Measurements from ENCODE around the gene PFDN2.

Gene PFDN2

DNA sequence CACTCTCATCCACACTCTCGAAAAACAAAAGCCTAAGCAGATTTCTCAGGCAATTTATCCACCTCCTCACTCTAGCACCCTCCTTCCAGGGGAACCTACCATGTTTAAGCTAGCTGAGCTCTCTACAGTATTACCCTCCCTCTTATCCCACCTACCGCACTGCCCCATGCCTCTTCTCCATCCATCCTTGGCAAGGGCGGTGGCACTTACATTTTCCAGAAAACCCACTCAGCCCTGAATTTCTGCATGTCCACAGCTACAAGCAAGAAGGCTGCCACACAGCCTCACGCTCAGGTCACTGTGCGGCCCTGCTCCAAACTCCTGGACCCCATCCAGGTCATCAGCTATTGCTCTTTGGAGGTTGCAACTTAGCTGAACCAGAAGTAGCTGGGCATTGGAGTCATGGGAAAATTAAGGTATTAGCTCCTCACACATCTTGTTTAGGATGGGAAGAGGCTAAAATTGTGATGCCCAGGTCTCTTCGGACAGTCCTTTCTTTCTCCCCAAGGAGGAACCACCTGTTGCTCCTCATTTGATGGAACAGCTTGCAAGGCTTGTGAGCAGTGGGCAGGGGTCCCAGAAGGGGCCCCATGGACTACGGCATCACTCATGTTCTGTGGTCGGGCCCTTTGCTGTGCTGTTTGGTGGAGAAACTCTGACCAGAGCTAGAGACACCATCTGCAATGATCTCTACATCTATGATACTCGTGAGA, 18.6 kb downstream of the PFDN2 start:
- no peak for DNase-seq

DNA sequence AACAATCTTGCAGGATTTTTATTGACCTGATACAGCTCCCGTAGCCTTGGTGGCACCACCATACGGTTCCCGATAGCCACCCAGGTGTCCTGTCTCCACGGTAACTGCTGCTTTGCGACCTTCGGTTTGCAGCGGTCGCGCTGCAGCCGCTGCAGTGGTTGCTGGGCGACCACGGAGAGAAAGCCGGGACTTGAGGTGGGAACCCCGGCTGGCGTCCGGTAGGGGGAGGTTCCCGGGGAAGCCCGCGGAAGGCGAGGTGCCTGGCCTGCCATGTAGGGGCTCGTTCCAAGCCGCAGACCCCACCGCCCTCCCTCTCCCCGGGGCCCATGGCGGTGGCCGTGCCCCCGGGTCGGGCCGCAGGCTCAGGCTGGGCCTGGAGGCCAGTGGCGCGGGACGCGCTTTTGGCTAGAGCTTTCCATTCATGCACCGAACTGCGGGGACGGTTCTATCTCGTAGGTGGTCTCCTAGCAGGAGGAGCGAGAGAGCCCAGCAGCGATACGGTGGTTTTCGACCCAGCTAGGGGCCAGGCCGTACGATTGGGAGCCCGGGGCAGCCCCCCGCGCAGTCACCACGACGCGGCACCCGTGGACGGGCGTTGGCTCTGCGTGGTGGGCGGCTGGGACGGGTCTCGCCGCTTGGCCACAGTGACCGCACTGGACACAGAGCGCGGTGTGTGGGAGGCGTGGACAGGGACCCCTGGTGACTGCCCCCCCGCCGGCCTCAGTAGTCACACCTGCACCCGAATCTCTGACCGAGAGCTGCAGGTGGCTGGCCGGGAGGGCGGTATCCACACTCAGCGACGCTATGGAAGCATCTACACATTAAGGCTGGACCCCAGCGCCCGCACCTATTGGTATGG, 19.4 kb downstream of the PFDN2 start, which contains the start of gene KLHDC9:
TSS of gene KLHDC9 (plus strand) at position 152 of the 859 bp plus-strand sequence. CDS start at position 327, 175 bp downstream.
- peak; percentile 90 for DNase-seq

DNA sequence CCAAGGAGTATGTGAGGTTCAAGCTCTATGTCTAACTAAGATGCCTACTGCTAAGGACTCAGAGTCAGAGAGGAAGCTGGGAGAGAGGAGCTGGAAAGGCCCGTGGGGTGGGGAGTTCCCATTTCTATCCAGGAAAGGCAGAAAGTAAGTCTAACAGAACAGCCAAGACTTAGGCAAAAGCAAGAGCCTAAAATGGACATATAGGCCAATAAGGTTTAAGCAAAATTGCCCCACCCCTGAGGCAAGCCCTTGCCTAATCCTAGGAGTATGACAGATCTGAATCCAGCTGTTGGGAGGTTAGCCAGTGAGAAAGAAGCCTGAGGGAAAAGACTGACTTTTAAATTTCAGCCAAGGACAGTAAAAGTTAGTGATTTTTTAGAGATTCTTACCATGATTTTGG, 21.3 kb downstream of the PFDN2 start:
- DNase-seq = no peak

DNA sequence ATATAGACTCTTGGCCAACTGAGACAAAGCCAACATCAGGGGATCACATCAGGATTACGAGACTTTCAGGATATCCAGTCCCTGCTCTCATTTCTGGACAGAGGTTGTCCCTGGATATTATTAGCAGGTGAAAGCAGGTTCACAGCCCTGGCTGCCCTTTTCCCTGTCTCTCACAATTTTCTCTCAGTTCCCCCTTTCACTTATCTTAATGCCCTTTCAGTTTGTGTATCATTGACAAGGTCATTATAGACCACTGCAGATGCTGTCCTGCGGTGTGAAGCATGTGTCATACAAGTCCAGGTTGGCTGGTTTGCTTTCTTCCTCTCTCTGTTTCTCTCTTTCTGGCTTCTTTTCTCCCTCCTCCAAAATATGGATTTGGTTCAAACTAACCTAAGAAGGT, 21.8 kb downstream of the PFDN2 start:
- DNase-seq = no peak

DNA sequence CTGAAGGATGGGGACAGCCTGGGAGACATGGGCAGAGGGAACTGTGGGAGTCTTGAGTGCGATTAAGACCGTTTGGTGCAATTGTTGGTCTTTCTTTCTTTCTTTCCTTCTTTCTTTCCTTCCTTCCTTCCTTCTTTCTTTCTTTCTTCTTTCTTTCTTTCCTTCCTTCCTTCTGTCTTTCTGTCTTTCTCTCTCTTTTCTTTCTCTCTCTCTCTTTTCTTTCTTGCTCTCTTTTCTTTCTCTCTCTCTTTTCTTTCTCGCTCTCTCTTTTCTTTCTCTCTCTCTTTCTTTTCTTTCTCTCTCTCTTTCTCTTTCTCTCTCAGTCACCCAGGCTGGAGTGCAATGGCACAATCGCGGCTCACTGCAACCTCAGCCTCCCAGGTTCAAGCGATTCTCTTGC, 22.6 kb downstream of the PFDN2 start:
- no peak for DNase-seq

DNA sequence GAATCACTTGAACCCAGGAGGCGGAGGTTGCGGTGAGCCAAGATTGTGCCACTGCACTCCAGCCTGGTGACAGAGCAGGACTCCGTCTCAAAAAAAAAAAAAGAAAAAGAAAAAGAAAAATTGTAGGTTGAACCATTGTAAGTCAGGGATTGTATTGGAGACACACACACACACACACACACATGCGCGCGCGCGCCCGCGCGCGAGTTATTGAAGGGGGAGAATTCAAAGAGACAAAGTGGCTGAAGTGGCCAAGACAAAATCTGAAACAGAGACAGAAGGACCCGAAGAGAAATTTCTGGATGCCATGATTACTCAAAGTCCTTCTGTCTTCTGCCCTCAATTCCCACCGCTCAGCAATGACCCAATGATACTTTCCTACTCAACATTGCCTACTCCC, 23.4 kb downstream of the PFDN2 start:
- no peak for DNase-seq

DNA sequence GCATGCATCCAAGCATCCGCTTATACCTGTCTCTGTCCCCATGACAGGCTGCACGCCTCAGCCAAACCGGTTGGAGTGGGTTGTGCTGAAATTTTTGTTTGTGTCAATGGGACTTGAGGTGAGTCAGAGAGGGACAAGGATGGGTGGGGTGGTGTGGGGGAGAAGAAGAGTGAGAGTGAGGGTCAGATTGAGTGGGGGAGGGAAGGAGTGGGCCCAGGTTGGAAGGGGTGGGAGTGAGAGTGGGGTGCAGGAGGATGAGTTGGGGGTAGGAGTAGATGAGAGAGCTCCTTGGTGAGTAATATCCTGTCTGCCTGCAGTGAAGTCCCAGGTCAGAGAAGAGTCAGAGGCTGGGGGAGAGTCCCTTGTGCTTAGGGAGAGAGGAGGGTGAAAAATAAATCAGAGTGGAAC, 25.2 kb downstream of the PFDN2 start:
- no peak for DNase-seq

DNA sequence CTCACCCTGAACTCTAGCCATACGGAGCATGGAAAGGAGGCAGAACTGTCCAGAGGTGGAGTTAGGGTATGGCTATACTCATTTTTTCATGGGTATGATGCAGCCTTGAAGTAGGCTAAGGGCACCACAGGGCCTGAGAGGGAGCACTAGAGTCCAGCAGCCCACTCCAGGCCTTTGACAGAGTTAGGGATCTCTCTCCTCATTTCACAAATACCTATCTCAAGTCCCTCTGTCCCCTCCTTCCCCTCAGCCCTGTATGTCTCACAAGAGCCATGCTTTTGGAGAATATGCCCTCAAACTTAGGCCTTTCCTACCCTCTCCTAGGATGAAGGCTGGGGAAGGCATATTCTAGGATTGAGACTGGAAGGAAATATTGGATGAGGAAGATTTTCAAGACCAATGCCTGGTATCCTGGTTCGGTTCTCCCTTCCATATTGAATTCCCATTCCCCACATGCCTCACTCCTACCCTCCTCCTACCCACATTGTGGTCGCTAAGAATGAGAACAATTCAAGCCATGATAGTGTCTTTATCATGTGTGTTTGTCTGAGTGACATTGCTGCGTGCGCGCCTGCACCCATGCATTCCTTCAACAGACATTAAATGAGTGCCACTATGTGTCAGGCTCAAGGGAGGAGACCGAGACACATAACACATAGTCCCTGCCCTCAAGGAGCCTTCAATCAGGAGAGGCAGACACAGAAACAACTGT, 25.9 kb downstream of the PFDN2 start:
- no peak for DNase-seq

DNA sequence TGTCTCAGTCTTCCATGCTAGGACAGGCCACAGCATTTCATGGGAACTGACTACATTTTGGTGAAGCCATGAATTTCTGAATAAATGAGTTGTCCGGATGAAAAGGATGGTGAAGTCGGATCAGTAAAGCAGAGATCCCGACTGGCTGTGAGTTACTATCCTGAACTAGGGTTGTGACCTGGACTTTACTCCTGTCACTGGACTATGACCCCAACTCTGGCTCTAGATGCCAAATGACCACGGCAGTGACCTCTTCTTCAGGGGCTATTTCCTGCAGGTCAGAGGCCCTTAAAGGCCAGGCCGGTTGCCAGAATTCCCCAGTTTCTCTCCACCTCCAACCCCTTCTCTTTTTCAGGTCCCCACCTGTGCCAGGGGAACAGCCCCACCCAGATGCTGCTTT, 26.7 kb downstream of the PFDN2 start:
- DNase-seq = no peak

DNA sequence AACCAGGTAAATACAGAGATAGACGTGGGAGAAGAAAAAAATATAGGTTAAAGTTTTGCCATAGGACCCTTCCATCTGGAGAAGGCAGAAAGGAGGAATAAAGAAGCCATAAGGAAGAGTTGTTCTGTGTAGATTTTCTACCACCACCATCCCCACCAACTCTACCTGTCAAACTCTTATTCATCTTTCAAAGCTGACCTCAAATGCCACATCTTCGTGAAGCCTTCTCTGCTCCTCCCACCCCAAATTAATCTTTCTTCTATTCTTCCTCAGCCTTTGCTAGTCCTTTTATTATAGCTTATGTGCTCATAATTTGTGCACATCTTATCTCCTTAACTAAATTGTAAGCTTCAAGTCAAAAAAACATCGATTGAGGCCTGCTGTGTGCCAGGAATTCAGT, 27.2 kb downstream of the PFDN2 start:
- DNase-seq = no peak

DNA sequence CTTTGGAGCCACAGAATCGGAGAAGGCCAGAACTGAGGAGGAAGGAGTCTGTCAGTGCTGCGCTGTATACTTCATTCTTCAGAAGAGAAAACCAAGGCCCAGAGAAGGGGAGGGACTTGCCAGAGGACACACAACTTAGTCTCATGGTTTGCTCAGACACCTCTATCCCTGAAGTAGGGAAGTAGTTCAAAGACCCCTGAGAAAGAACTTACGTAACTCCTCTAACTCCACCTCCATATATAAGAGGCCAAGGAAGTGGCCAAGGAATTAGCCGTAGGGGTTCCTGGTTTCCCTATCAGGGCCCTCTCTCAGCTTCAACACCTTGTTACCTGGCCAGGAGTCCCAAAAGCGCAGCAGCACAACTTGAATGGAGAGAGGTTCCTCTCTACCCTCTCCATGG, 27.9 kb downstream of the PFDN2 start:
- DNase-seq = no peak

DNA sequence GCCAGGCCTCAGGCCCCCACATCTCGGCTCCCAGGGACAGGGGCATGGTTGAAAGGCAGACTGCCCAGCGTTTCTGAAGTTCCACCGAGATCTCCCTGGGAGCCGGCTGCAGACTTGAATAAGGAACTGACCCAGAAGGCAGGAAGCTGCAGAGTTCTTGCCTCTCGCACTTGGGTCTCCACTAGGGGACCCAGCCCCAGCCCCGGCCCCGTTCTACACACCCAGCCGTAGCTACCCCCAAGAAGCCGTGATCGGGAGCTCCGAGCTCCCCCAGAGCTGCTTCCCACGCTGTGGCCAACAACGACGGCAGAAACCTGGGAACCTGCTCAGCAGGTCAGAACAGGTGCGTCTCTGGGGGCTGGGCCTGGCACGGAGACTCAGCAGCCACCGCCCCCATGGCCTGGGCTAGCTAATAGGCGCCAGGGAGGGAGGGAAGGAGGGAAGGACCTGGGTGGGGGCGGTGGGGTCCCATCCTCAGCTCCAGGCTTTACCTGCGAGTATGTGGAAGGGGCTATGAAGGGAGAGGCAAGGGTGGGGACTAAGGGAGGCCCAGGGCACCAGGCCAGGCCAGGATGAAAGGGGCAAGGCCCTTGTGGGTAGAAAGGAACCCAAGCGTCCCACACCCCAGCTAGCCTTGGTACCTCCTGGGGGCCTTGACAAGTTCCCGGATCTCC, 28.4 kb downstream of the PFDN2 start, which contains the start of gene NECTIN4:
TSS of gene NECTIN4 (minus strand) at position 308 of the 674 bp plus-strand sequence. CDS start at position 46, 262 bp downstream.
- DNase-seq = no peak

DNA sequence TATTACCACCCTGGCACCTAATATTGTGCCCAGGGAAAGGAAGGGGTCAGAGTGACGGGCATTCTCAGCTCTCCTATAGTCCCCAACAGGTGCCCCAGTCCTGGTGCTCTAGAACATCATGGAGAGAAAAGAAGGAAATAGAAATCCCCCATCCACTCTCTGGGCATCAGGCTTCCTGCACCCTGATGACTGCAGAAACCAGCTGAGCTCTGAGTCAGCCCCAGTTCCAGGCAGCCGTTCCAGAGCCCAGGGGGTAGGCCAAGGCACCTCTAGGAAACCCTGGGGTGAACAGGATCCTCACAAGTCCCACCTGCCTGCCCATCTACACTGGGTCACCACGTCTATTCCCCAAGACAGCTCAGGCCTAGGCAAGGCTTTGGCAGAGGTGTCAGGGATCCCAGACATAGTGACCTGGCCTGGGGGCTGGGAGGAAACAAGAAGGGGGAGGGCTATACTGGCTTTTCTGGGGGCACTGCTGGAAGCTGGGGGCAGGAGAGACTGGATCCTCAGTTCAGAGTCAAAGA, 29.2 kb downstream of the PFDN2 start:
- DNase-seq = no peak

DNA sequence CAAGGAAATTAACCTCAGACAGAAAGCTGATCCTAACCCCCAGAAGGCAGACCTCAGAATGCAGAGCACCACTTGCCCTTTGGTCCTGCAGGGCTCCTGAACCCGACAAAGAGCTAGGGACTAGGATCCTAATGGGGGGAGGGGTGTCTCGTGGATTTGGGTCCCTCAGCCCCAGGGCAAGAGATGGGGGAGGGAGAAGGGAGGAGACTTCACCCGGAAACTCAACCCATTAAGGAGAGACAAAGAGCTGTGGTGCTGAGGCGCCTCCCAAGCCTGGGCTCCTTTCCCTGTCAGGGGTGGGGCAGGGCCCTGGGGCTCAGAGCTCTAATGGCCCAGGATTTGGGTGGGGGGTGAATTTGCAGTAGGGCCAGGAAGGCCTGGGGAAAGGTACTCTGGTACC, 31.4 kb downstream of the PFDN2 start:
- no peak for DNase-seq

DNA sequence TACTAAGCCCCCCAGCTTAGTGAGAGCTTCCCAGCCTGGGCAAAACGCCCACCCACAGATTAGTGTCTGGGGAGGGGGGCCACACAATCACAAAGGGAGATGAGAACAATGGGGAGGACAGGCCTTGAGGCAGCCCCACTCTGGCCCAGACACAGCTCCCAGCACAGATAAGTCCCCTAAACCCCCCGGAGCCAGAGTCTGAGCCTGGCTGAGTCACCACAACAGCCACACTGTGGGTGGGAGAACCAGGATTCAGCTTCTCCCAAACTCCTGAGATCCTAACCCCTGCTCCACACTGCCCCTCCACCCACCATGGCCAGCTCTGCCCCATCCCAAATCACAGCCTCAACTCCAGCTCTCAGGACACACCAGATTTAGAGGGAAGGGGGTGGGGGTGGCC, 32.7 kb downstream of the PFDN2 start:
- no peak for DNase-seq

DNA sequence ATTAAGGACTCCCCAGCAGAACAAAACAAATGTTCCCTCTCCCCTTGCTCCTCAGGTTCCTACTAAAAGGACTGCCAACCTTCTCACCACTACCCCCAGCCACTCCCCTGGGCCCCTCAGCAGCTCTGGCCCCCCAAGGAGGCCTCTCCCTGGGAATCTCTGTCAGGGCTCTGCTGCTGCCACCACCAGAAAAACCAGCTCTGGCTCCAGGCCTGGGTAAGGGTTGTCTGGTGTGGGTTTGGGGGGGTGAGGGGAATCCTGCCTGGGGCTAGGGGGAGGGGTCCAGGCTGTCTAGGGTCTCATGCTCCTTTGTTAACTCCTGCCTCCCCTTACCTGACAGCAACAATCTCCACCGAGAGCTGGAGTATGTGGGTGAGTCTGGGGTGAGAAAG, 33.2 kb downstream of the PFDN2 start:
- DNase-seq = no peak

DNA sequence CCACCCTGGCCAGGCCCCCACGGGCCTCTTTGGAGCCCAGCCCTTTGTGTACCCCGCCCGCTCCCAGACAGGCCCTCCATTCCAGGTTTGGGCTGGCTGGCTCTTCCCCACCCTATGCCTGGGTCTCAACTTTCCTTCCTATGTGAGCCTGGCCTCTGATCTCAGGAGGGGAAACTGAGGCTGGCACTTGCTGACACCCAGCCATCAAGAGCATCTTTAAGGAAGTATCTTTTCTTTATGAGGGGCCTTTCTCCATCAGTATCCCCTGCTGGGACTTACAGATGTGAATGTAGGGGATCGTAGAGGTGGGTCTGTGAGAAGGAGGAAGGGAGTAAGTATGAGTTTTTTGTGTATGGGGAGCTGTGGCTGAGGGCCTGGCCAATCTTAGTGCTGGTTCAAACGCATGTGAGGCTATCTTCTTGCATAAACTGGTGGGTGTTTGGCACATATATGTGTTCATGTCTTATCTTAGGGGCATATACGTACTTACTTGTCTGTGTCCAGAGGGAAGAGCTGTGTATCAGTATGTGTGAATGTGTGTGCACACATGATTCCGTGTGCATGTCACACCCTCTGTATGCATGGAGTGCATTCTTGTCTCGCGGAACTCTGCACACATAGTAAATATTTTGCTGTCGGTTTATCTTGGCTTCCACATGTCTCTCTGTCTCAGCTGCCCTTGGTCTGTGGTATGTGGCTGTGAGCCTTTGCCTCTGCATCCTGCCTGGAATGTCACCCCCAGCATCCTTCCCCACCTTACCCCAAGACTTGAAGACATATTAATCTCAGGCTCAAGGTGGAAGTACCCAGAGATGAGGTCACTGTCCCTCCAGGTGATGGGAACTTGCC, 33.9 kb downstream of the PFDN2 start:
- DNase-seq = no peak

DNA sequence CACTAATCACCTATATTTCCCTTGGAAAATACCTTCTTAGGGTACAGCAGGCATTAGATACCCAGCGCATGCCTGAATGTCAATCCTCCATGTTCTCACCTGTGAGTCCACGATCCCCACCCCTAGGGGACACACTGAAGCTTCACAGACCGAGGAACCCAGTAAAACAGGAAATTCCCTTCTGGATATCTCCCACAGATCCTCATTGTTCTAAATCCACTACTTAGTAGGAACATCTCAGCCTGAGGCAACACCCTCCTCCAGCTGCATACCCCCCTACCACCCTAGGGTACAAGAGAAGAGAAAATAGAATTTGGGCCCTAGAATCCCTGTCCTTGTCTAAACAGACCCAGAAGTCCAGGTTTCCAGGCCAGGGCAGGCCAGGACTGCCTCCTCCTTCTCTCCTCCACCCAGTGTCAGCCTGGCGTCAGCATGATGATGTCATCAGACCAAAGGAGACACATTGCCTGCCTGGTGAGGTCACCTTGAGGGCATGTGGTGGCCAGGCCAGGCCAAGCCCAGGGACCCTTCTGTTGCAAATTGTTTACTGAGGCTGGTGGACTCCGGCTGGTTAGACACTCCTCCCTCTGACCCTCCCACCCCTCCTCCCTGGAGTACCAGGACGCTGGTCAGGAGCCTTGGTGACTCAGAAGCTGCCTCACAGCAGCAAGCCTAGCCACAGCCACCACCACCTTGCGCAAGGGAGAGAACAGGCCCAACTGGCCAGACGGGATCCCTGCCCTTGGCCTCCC, 34.7 kb downstream of the PFDN2 start:
- no peak for DNase-seq

DNA sequence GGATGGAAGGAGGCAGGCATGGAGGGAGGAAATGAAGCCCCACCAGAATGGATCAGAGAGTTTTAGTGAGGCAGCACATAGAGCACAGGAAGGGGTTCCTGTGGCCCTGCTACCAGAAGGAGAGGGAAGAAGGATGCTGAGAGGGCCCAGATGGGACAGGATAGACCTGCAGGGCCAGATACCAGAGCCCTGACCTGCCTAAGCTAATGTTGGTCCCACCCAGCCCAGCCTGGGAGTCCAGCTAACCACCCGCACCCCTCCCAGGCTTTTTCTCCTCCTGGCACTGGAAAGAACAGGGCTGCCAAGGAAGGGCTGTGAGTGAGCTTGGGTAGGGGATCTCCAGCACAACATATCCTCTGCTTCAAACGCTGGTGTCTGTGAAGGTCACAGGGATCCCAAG, 35.4 kb downstream of the PFDN2 start:
- no peak for DNase-seq

DNA sequence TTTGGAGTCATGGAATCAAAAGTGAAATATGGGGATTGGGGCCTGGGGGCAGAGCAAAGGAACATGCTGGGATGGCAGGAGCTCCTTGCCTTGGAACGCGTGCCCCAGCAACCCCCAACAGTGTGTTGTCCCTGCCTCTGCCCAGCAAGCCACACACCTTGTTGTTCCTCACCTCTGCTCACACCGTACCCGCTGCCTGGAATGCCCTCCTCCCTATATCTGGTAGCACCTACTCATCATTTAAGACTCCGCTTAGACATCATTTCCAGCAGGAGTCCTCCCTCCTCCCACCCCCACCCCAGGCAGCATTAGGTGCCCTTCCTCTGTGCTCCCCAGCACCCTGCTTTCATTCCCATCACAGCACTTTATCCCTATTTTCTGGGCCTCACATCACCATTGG, 36.3 kb downstream of the PFDN2 start:
- DNase-seq = no peak
